PC-3 (cell line): ENCODE measurements around the gene CDH13. TPM values are rescaled to one million over a fixed set of nuclear protein-coding genes. Genes with fewer than 3 reads are reported as not detected.

Source experiments
- ATAC-seq: fragments of 200-7000 bp; cut with Tn5 transposase; 2 replicates; pipeline ENCODE4 v1.9.1; 2020; ENCODE audit warnings: mild to moderate bottlenecking, moderate library complexity
- BruUV-seq: library from RNA; stranded (reverse); fragments of 400-500 nt; replicated peaks from 2 replicates; lab custom pipeline; 2021; lab: Mats Ljungman, UMichigan
- CTCF ChIA-PET: fragments of 300-600 bp; sonication (Branson Sonifier 250); formaldehyde crosslinking; loops from one replicate; lab custom pipeline; 2022; ENCODE audit warnings: antibody characterized with exemption; lab: Charles Lee
- POLR2A ChIA-PET: fragments of 300-600 bp; sonication (Branson Sonifier 250); formaldehyde crosslinking; loops from one replicate; lab custom pipeline; 2022; ENCODE audit warnings: antibody characterized with exemption; ENCODE audit not compliant: unreplicated experiment; lab: Charles Lee
- DNase-seq: peaks from one replicate; pipeline ENCODE4 v3.0.0-alpha.2; 2015
- H2AFZ ChIP-seq: fragments of 300-600 bp; sonication (generic); 2 replicates; pipeline ENCODE4 v1.6.0; 2016; ENCODE audit warnings: antibody characterized with exemption, low read length
- H3F3A ChIP-seq: fragments of 300-600 bp; sonication (generic); one replicate; pipeline ENCODE4 v1.6.0; 2017; ENCODE audit warnings: antibody characterized with exemption, low read length, control low read depth, mild to moderate bottlenecking; ENCODE audit not compliant: unreplicated experiment
- H3K27ac ChIP-seq: fragments of 300-600 bp; sonication (generic); 2 replicates; pipeline ENCODE4 v1.5.1; 2016; ENCODE audit warnings: mild to moderate bottlenecking, low read length
- H3K27me3 ChIP-seq: fragments of 300-600 bp; sonication (generic); 2 replicates; pipeline ENCODE4 v1.6.1; 2016; ENCODE audit warnings: low read length, mixed read lengths
- H3K36me3 ChIP-seq: fragments of 300-600 bp; sonication (generic); 2 replicates; pipeline ENCODE4 v1.6.1; 2016; ENCODE audit warnings: low read depth, mixed run types, low read length, mixed read lengths
- H3K4me1 ChIP-seq: fragments of 300-600 bp; sonication (generic); 2 replicates; pipeline ENCODE4 v1.5.1; 2016; ENCODE audit warnings: low read length; ENCODE audit not compliant: insufficient read depth
- H3K4me2 ChIP-seq: fragments of 300-600 bp; sonication (generic); 2 replicates; pipeline ENCODE4 v1.6.0; 2016; ENCODE audit warnings: low read length
- H3K4me3 ChIP-seq: fragments of 300-600 bp; sonication (generic); 2 replicates; pipeline ENCODE4 v1.5.1; 2016; ENCODE audit warnings: mild to moderate bottlenecking, low read length, mixed read lengths
- H3K79me2 ChIP-seq: fragments of 300-600 bp; sonication (generic); 2 replicates; pipeline ENCODE4 v1.6.1; 2017; ENCODE audit warnings: low read length, mixed read lengths
- H3K9ac ChIP-seq: fragments of 300-600 bp; sonication (generic); 2 replicates; pipeline ENCODE4 v1.6.0; 2016; ENCODE audit warnings: mild to moderate bottlenecking, low read length
- H3K9me2 ChIP-seq: fragments of 300-600 bp; sonication (generic); replicated peaks from 2 replicates; pipeline ENCODE4 v1.6.1; 2016; ENCODE audit warnings: mixed run types, low read length, mixed read lengths
- H3K9me3 ChIP-seq: fragments of 300-600 bp; sonication (generic); 2 replicates; pipeline ENCODE4 v1.6.1; 2016; ENCODE audit warnings: low read length, mixed read lengths
- H4K20me1 ChIP-seq: fragments of 300-600 bp; sonication (generic); 2 replicates; pipeline ENCODE4 v1.6.1; 2016; ENCODE audit warnings: low read length, mixed read lengths
- CTCF ChIP-seq: fragments of 300-600 bp; sonication (generic); conservative IDR thresholded peaks from 2 replicates; pipeline ENCODE4 v1.5.1; 2017; ENCODE audit warnings: antibody characterized with exemption, low read depth, mild to moderate bottlenecking, low read length
- EZH2 ChIP-seq: fragments of 300-600 bp; sonication (generic); IDR thresholded peaks from one replicate; pipeline ENCODE4 v1.6.1; 2017; ENCODE audit warnings: antibody characterized with exemption, mild to moderate bottlenecking, low read length; ENCODE audit not compliant: unreplicated experiment
- EZH2phosphoT487 ChIP-seq: fragments of 300-600 bp; sonication (generic); IDR thresholded peaks from 2 replicates; pipeline ENCODE4 v1.6.1; 2018; ENCODE audit warnings: mild to moderate bottlenecking, antibody characterized with exemption, low read length, borderline replicate concordance
- intact Hi-C: fragments of 100-400 bp; cut with micrococcal nuclease; formaldehyde crosslinking; loops from 2 replicates; pipeline ENCODE4 v1.9.0; 2023
- total RNA-seq: library from RNA; depleted of rRNA; stranded (reverse); fragments of >200 nt; gene quantifications from 2 replicates; pipeline ENCODE4 v1.2.3, GENCODE V29; 2014

Gene CDH13
- total RNA-seq, 1 experiment from 2014 or later: 0.36 TPM

- TF ChIP-seq EZH2phosphoT487 (no peak), EZH2 (no peak), CTCF (no peak)
- Histone ChIP-seq H3K27ac (no peak overlapping the region), H3K9me3 (no peaks in the 10 kb centered on the region), H3K27me3 (no peaks in the 10 kb centered on the region), H3K9me2 (no peaks in the 10 kb centered on the region), H3F3A (no peaks in the 10 kb centered on the region), H3K4me3 (no peak overlapping the region), H4K20me1 (no peaks in the 10 kb centered on the region), H2AFZ (no peak overlapping the region), H3K4me1 (no peaks in the 10 kb centered on the region), H3K4me2 (no peak overlapping the region), H3K36me3 (no peaks in the 10 kb centered on the region), H3K9ac (no peak overlapping the region), H3K79me2 (no peaks in the 10 kb centered on the region)
- intact Hi-C loops: no loop called here
- ChIA-PET CTCF (no interaction called here), POLR2A (no interaction called here)
- BruUV-seq: no TSS peak
- DNase-seq (no peak), ATAC-seq (no peak)
These were observed 570.7 kb downstream of the CDH13 start for GRCh38 chr16:83197450-83197849.

- Histone ChIP-seq H3K9me2 (no peaks in the 10 kb centered on the region), H3K79me2 (no peaks in the 10 kb centered on the region), H3K4me1 (no peaks in the 10 kb centered on the region), H3K4me2 (no peak overlapping the region), H3K9me3 (no peaks in the 10 kb centered on the region), H4K20me1 (no peaks in the 10 kb centered on the region), H3K9ac (no peak overlapping the region), H3K4me3 (no peak overlapping the region), H2AFZ (no peak overlapping the region), H3K27ac (no peak overlapping the region), H3F3A (no peaks in the 10 kb centered on the region), H3K27me3 (no peaks in the 10 kb centered on the region), H3K36me3 (no peaks in the 10 kb centered on the region)
- no peak for TF ChIP-seq EZH2
- ChIA-PET CTCF (no interaction called here), POLR2A (no interaction called here)
- BruUV-seq: no TSS peak
- intact Hi-C loops: no loop called here
- no peak for ATAC-seq
- DNase-seq: no peak
These were observed 572.2 kb downstream of the CDH13 start for GRCh38 chr16:83198977-83199376.

GRCh38 chr16:83200005-83200779 lies 573.4 kb downstream of the CDH13 start:
- no TSS peak for BruUV-seq
- no peak for TF ChIP-seq EZH2phosphoT487
- ATAC-seq: no peak
- POLR2A ChIA-PET: no interaction called here
- no peaks in the 10 kb centered on the region for H3K36me3 ChIP-seq
- no peak overlapping the region for H3K9ac ChIP-seq
- H3F3A ChIP-seq: no peaks in the 10 kb centered on the region
- H3K4me2 ChIP-seq: no peak overlapping the region
- H3K4me3 ChIP-seq: no peak overlapping the region
- no peak overlapping the region for H3K27ac ChIP-seq
- H3K4me1 ChIP-seq: no peaks in the 10 kb centered on the region
- CTCF ChIA-PET: no interaction called here
- no peaks in the 10 kb centered on the region for H3K9me3 ChIP-seq
- intact Hi-C loops: no loop called here
- H3K79me2 ChIP-seq: no peaks in the 10 kb centered on the region
- H2AFZ ChIP-seq: no peak overlapping the region
- peak; percentile 19 for DNase-seq
- H3K9me2 ChIP-seq: no peaks in the 10 kb centered on the region
- no peaks in the 10 kb centered on the region for H4K20me1 ChIP-seq
- no peaks in the 10 kb centered on the region for H3K27me3 ChIP-seq
